ENCODE measurements around the gene DDHD1. TPM values are rescaled to one million over a fixed set of nuclear protein-coding genes. Genes with fewer than 3 reads are reported as not detected.

DDHD1 gene
- total and polyA plus RNA-seq, 2 experiments from 2014 or later = 11.2 to 28.9 TPM

GRCh38 chr14:52992236-52992870 is 160.8 kb downstream of the DDHD1 start:
- Histone ChIP-seq H2AFZ (no peak overlapping the region), H3K27ac (ENCODE audit: low read depth) (no peak overlapping the region), H3K79me2 (replicated peaks; ENCODE audit: insufficient read depth) (no peaks in the 10 kb centered on the region), H3F3A (replicated peaks; ENCODE audit: low read depth) (no peaks in the 10 kb centered on the region), H3K4me1 (ENCODE audit: insufficient read depth) (no peaks in the 10 kb centered on the region), H3K36me3 (ENCODE audit: insufficient read depth) (no peaks in the 10 kb centered on the region), H3K4me2 (no peak overlapping the region), H3K4me3 (no peak overlapping the region), H3K9me2 (ENCODE audit: insufficient read depth) (no peaks in the 10 kb centered on the region), H3K27me3 (ENCODE audit: insufficient read depth) (no peaks in the 10 kb centered on the region), H4K20me1 (replicated peaks; ENCODE audit: insufficient read depth) (no peaks in the 10 kb centered on the region)
- H3K4me1 Mint-ChIP-seq = no peaks in the 10 kb centered on the region; the same call in 2 of the 3 replicates
- no peaks in the 10 kb centered on the region for H3K27me3 Mint-ChIP-seq (ENCODE audit: insufficient read depth, low read depth, poor library complexity)
- no peak for DNase-seq (ENCODE audit: low spot score)
- no peak overlapping the region for H3K27ac Mint-ChIP-seq
- no peaks in the 10 kb centered on the region for H3K36me3 Mint-ChIP-seq (ENCODE audit: low read depth)
- no peak overlapping the region for H3K4me3 Mint-ChIP-seq
- no peak for ATAC-seq
- TF ChIP-seq JUNB (IDR thresholded peaks at IDR 0.05; ENCODE audit: unreplicated experiment) = no peak
- TF ChIP-seq POLR2AphosphoS5 (IDR thresholded peaks at IDR 0.05; ENCODE audit: low read depth) = no peak
- no peak for TF ChIP-seq CREB1 (CRISPR knock-in tag; IDR thresholded peaks at IDR 0.05; ENCODE audit: low read depth)
- no peak for TF ChIP-seq EZH2 (IDR thresholded peaks at IDR 0.05; ENCODE audit: low read depth, unreplicated experiment)
- TF ChIP-seq ZNF114 (CRISPR knock-in tag; IDR thresholded peaks at IDR 0.05) = no peak
- no peak for TF ChIP-seq ZNF462 (CRISPR knock-in tag; IDR thresholded peaks at IDR 0.05)
- no peak for TF ChIP-seq REST (IDR thresholded peaks at IDR 0.05; ENCODE audit: unreplicated experiment)
- TF ChIP-seq STAT1 (IDR thresholded peaks at IDR 0.05; ENCODE audit: unreplicated experiment) = no peak
- no peak for TF ChIP-seq EZH2phosphoT487 (IDR thresholded peaks at IDR 0.05; ENCODE audit: unreplicated experiment)
- no peak for TF ChIP-seq NANOG (IDR thresholded peaks at IDR 0.05; ENCODE audit: borderline replicate concordance)
- no peak for TF ChIP-seq ZNF331 (CRISPR knock-in tag; IDR thresholded peaks at IDR 0.05; ENCODE audit: low read depth)
- TF ChIP-seq, protein P1, sequence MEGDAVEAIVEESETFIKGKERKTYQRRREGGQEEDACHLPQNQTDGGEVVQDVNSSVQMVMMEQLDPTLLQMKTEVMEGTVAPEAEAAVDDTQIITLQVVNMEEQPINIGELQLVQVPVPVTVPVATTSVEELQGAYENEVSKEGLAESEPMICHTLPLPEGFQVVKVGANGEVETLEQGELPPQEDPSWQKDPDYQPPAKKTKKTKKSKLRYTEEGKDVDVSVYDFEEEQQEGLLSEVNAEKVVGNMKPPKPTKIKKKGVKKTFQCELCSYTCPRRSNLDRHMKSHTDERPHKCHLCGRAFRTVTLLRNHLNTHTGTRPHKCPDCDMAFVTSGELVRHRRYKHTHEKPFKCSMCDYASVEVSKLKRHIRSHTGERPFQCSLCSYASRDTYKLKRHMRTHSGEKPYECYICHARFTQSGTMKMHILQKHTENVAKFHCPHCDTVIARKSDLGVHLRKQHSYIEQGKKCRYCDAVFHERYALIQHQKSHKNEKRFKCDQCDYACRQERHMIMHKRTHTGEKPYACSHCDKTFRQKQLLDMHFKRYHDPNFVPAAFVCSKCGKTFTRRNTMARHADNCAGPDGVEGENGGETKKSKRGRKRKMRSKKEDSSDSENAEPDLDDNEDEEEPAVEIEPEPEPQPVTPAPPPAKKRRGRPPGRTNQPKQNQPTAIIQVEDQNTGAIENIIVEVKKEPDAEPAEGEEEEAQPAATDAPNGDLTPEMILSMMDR (conservative IDR thresholded peaks at IDR 0.05; ENCODE audit: low read depth in 2 of 2) = no peak
- no peak for TF ChIP-seq ETS1 (IDR thresholded peaks at IDR 0.05)
- no peaks in the 10 kb centered on the region for H3K9me3 Mint-ChIP-seq

All from GM23338 (cell line).